Activated gamma-delta T cell treated with anti-CD3 and anti-CD28 coated beads, Interleukin-2, amount 50 U/mL, for 16 hours (primary cell): ENCODE data around the gene GPR158.

ENCODE experiments used
- DNase-seq: peaks from one replicate; pipeline ENCODE4 v3.0.0-alpha.2; 2020; ENCODE audit warnings: low read depth

Gene GPR158

DNA sequence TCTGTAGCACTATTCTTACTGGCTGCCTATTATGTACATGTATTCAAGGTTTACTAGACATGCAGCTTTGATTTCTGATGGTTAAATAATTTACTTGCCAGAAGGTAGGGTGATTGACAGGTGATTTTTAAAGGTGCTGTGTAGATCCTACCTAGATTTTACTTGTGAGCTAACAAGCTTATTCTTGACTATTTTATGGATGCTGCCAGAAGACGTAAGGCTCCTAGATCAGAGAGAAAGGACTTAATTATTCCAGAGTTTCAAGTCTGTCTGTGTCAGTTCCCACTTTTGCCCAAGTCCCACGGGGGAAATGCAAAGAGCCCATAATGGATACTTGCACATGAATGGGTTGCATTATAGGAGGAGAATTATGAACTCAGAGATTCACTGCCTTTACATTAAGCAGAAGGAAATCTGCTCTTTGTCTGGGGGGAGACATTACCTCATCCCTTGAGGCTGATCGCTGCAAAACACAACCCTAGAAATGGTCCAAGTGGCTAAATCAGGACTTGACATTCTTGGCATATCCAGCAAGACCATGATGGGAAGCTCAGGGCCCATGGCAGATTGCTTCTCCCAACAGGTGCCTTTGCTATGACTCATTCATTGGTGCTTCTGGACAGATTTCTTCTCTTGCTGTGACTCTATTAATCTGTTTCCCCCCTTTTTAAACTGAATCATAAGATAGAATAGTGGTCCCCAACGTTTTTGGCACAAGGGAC, 32.1 kb downstream of the GPR158 start:
- DNase-seq, result no peak

DNA sequence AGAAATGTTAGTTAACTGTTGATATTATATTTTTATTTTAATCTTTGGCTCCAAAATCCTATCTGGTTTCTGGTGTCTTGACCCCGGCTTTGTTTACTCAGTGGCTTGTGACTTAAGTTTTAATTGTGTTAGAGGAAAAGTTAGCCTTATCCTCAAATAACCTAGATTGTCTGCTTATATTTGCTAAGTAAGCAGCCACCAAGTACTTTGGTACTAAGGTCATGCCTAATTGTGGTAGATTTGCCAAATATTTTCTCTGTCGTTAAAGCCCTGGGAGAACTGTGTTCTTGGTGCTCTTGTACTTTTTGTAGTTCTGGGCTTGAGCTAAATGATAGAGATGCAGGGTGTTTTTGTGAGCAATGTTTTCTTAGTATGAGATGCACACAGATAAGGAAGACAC, 34.8 kb downstream of the GPR158 start:
- DNase-seq, result no peak

DNA sequence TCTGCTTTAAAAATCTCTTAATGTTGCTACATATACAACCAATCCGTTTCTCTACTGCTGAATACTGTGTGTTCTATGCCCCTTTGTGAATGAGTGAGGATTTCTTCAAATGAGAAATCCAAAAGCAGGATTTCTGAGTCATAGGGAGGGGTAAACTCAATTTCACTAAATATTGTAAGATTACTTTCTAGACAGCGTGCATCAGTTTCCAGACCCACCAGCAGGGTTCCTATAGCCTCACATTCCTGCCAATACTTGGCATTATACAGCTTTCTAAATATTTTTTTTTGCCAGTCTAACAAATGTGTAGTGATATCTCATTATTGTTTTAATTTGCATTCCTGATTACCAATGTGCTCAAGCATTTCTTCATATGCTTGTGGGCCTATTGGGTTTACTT, 35.5 kb downstream of the GPR158 start:
- DNase-seq, result no peak

DNA sequence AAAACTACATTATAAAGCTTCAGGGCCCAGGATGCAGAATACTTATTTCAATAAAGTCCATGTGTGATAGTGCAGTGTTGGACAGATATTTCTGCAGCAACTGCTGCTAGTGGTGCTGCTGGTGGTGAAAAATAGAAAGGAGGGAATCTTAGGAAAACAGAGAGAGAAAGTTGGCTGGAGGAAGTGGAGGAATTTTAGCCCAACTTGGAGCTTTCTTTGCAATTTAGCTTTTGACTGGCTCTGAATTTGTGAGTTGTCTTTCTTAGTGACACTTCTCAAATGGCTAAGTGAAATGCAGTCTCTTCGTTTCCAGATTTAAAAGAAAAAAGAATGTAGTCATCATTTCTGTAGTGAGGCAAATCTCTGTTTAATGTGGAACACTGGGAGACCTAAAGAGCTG, 45.4 kb downstream of the GPR158 start:
- DNase-seq, result no peak

DNA sequence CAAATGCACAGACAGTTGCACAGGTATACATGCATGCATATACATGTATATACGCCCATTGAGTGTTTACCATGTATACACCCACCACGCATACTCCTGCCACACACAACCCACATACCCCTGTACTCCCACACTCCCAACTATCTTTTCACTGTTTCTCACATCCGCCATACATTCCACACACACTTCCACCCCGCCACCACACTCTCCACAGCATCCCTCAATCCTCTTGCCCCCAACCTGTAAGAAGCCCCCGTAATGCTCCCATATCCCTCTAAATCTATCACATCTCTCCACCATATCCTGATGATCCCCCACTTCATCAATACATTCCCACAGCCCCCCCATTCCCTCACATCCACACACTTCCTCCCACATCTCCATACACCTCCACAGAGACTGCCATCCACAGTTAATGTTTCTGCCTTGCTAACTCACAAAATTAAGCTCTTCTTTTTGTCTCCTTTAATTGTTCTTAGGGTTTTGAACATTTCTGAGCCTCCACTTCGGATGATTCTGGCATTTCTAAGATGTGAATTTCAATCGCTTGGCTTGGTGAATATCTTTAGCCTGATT, 47.4 kb downstream of the GPR158 start:
- DNase-seq, result no peak

DNA sequence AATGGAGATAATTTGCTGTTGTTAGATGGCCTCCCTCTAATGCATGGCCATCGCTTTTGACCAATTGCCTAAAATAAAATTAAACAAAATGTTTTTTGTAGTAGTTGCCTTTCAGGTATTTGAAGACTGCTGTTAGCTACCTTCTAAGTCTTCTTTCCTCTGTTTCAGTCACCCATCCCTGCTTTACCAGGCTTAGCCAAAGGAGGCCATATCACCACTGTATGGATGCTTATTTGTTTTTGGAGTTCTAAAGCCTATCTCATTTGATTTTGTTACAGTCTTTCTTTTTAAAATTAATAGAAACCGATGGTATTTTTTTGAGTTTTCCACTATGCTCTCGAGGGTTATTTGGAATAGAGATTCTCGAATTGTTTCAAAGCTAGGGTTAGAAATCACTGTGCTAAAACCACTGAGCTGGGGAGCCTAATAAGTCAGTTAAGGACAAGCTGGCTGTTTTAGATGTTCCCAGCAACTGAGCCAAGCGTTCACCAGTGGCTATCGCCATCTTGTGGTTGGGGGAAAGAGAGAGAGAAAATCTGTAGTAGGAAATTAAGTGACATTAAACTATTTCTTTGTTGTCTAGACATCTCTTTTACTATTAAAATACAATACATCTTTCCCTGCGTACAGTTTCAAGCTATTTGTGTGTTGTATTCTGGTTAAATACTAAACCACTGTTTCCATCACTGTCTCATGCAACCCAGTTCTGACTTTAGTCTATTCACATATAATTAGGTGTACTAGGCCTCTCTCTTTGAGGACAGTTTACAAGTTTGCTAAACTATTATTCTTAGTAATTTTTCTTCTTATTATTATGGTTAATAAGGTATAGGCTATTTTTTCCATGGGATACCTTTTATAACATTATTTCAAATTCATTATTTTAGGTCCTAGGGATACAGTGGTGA, 52.2 kb downstream of the GPR158 start:
- no peak for DNase-seq

DNA sequence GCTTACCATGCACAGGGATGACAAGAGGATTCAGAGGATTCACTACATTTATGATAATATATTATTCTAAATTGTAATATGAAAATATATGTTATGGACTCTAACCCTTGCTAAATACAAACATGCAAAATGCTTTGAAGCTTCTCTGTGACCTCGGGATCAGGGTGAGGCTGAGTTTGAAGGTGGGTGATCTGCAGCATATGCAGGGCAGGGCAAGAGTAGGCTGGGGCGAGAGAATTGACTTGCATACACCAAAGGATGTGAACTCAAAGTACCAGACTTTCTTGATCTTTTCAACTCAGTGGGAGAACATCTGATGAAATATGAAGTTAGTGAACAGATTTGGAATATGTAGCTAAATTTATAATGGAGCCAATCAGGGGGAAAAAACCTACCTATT, 57.0 kb downstream of the GPR158 start:
- no peak for DNase-seq

DNA sequence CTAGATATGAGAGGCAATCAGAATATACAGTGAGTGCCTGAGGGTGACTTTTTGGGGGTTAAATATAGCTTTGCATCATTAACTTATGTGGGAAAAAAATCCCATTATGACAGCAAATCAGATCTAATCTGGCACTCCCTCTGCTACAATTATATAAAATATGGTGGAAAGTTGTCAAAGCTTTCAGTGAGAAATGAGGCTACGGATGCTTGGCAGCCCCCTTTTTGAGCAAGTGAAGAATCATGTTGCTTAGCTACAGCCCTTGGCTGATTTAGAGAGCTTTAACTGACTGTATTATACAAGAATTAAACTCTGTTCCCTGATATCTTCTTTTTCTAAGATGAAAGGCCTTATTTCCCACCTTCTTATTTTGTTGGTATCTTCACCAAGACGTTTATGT, 57.4 kb downstream of the GPR158 start:
- no peak for DNase-seq

DNA sequence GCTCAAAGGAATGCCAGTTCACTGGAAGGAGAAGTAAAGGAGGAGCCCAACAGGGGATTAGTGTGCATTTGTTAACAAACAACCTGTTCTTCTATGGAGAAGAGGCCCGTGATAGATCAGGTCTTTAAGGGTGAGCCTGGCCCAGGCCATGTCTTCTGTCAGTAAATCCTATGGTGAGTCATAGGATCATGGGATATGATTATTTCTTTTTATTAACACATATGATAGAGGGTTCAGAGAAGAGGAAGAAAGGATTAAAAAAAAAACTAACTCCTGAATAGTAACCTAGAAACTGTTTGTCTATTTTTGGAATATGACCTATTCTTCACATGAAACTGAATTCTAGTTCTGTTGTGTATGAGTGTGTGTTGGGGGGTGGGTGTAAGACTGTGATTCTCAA, 70.4 kb downstream of the GPR158 start:
- DNase-seq, result no peak

DNA sequence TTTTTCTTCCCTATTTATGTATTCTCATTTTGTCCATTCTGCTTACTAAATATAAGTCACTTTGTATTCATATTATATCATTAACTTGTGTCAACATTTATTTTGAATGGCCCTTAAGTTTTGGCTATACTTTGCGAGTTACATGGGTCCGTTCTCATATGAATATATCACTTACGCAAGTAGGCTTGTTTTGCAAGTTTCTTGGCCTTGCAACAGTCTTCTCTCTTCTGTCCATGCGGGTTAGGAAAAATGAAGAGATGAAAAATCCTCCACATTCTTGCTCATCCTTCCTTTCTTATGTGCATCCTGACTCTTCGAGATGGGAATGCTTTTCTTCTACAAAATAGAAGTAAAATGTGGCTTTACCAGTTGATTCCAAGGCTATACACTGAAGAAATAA, 82.8 kb downstream of the GPR158 start:
- DNase-seq, result no peak

DNA sequence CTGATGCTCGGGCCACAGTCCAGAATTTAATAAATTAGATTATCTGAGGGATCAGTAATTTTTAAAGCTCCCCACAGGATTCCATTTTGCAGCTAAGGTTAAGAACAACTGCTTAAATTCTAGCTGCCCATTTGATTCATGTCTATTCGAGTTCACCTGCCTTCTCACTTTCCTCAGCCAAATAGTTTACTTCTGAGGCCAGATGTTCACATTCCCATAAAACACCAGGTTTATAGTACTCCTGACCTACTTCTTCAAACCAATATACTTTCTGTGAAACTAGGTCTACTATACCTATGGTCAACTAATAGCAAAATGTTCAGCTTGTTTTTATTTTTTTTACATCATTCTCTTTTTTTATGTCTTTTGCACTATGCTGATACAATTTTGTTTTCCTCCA, 86.3 kb downstream of the GPR158 start:
- no peak for DNase-seq

DNA sequence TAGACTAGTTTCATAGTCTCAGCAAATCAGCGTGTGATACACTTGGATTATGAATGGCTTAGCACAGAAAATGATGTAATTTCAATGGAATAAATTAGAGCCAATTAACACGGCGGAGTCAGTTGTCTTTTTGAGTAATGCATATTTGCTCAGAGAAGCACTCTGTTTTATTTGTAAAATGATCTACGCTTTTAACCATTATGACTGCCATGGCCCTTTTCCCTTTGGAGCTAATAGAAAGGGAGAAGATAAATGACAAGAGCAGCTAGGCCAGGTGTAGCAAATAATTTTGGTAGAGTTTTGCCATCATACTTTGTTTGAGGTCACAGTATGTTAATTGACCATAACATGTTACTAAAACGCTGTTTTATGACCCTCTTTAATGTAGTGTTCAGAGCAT, 86.8 kb downstream of the GPR158 start:
- no peak for DNase-seq

DNA sequence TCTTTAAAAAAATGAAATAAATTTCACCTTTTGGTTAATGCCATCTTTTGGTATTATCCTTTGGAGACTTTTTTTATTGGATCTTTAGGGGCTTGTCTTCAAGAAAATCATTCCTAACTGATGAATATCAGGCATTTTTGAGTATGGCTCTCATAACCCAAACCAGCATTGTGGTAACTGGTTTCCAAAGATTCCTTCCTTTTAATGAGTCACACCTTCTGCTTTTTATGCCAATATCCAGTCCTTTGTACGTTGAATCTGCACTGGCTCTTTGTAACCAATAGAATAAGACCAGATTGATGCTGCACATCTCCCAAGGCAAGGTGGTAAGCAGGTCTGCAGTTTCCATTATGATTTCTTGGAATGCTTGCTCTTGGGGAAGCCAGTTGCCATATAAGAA, 89.1 kb downstream of the GPR158 start:
- no peak for DNase-seq

DNA sequence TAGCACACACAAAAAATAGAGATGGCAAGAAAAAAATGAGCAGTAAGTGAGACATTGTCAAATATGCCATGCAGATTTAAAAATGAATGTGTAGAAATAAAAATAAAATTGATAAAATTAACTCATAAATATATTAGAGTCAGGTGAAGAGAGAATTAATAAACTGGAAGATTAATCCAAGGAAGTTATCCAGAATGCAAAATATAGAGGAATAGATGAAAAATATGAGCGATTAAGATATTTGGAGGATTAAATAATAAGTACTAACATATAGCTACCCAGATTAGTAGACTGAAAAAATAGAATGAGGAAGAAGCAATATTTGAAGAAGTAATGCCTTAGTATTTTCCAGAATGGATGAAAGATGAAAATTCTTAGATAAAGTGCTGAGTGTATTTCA, 103.4 kb downstream of the GPR158 start:
- DNase-seq, result no peak

DNA sequence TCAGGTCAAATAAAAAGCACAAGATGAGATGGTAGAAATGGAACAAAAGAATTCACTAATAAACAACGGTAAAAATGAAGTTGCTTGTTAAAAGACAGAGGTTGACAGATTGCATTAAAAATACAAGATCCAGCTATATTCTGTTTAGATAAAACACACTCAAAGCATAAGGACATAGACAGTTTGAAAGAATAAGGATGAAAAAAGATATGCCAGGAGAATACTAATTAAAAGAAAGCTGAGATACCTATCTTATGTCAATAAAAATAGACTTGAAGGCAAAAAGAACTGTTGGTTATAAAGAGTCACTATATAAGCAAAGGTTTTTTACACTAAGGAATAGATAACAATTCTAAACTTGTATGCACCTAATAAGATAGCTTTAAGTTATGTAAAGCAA, 105.3 kb downstream of the GPR158 start:
- DNase-seq, result no peak

DNA sequence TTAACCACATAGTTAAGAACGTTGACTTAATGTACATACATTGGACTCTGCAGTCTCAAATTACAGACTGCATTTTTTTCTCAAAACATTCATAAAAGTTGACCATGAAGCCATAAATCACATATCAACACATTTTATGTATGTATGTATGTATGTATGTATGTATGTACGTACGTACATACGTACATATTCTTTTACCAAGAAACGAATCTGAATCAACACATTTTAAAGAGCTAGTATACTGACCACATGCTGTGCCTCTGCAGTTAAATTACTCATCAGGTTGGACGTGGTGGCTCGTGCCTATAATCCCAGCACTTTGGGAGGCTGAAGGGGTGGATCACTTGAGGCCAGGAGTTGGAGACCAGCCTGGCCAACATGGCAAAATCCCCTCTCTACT, 105.8 kb downstream of the GPR158 start:
- no peak for DNase-seq

DNA sequence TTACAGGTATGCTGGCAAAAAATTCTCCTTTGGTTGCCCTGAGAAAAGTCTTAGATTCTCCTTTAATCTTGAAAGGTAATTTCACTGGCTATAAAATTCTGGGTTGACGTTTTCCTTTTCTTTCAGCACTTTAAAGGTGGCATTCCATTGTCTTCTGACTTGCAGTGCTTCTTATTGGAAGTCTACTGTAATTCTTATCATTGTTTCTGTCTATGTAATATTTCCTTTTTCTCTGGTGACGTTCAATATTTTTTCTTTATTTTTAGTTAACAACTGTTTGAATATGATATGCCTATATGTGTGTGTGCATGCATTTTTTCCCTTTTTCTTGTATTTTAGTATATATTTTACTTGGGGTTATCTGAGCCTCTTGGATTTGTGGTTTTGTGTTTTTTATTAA, 111.0 kb downstream of the GPR158 start:
- DNase-seq, result no peak

DNA sequence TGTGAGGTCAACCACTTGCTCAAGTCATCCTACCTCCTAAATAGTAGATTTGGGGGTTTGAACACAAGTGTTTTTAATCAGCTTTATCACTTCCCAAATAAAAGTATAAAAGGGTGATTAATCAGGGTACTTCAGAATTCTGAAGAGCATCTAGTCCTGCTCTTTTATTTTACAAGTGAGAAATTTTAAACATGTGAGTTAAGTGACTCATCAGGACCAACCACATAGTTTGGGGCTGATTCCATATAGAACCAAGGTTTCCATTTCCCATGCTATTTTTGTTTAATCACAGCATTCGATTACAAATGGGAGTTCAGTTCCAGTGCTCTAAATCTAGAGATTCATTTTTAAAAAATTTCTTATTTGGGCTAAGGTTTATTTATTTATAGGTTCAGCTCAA, 113.4 kb downstream of the GPR158 start:
- DNase-seq, result no peak

DNA sequence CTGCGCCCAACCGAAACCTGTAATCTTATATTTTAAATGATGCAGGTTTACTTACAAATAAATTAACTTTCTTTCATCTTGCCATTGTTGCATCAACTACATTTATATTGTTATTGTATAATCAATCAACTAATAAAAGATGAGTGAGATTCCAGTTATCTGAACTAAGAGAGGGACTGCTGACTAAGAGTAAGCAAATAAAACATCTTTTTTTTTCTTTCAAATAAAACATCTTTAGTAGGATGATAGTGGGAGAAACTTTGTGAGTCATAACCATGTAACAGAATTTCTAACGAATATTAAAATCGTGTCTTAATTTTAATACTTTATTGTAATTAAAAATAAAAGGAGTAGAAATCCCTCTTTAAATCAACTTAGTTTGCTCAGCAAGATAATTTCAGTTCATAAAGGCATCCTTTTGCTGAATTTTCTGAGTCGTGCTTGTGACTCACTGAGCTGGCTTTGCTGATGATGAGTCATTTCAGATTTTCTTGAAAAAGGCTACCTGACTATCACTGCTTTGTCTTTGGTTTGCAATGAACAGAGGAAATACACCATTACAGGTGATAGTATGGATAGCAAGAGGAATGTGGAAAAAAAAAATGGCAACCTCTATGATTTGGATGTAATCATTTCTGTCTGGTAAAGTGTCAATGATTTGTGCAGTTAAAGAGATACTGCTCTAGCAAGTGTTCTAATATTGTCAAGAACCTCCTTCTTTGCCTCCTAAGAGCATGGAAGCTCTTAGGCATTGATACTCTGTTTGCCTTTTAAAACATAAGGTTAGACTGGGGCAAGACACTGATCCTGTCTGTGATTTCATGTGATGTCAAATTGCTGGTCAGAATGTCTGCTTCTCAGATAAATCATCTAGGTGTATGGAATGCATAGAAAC, 119.5 kb downstream of the GPR158 start:
- no peak for DNase-seq

DNA sequence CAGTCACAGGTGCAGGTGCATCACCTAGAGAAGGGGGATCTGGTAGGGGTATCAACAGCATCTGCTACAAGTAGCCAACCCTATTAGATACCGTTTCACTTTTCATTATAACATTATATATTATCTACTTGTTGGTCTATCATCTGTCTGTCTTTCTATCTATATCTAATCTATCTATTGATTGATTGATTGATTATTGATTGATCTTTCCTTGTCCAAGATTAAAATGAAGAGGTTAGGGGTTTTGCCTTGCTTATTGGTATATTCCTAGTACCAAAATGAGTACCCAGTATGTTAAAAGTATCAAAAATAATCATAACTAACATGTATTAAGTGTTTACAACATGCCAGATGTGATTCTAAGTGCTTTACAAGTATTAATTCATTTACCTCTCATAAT, 121.5 kb downstream of the GPR158 start:
- no peak for DNase-seq

DNA sequence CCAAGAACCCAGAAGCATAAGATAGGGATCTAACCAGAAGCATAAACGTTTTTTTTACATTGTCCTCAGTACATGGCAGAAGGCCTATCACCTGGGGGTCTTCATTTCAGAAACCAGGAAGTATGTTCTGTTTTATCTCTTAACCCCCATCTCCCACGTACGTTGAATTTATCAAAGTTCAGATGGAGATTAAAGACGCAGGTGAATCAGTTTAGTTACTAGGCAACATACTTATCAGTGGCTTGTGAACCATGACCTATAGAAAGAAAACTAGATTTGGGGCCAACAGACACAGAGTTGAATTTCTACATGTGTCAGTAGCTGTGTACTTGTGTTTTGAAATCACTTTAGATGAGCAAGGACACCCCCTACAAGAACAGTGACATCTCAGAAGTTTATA, 122.7 kb downstream of the GPR158 start:
- DNase-seq, result no peak

DNA sequence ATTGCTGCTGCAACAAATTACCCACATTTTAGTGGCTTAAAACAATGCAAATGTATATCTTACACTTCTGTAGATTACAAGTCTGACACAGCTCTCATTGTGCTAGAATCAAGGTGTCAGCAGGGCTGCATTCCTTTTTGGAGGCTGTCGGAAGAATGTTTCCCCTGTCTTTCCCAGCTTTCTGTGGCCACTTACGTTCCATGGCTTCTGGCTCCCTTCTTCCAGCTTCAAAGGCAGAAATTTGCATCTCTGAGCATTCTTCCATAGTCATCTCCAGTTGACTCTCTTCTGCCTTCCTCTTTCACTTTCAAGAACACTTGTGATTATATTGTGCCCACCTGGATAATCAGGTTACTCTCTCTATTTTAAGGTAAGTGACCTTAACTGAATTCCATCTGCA, 125.3 kb downstream of the GPR158 start:
- DNase-seq, result no peak
